CD4-positive, alpha-beta memory T cell (primary cell): ENCODE measurements around the gene SDCBP2. TPM values are rescaled to one million over a fixed set of nuclear protein-coding genes. Genes with fewer than 3 reads are reported as not detected.

Experiments used
- CTCF ChIA-PET: fragments of 350-600 bp; sonication (Branson Sonifier 250); formaldehyde crosslinking; loops from one replicate; lab custom pipeline; 2021; ENCODE audit warnings: inconsistent platforms; ENCODE audit not compliant: partially characterized antibody; lab: Charles Lee
- POLR2A ChIA-PET: fragments of 350-600 bp; sonication (Branson Sonifier 250); formaldehyde crosslinking; loops from one replicate; lab custom pipeline; 2021; ENCODE audit not compliant: partially characterized antibody; lab: Charles Lee
- DNase-seq, 5 donors: peaks; one replicate each; pipeline versions ENCODE4 v3.0.0 to v3.0.0-alpha.2; 2020 to 2022; ENCODE audit warnings: mixed read lengths in 1 of 5
- H3K27ac ChIP-seq: one replicate; pipeline ENCODE4 v1.7.0; 2013; ENCODE audit warnings: low read depth, low read length
- H3K27me3 ChIP-seq: 2 replicates; pipeline ENCODE4 v1.7.0; 2013; ENCODE audit warnings: mild to moderate bottlenecking, low read length, moderate library complexity; ENCODE audit not compliant: insufficient read depth
- H3K36me3 ChIP-seq: 2 replicates; pipeline ENCODE4 v1.7.0; 2013; ENCODE audit warnings: mild to moderate bottlenecking, low read length, moderate library complexity; ENCODE audit not compliant: insufficient read depth
- H3K4me1 ChIP-seq: 2 replicates; pipeline ENCODE4 v1.7.0; 2013; ENCODE audit warnings: mild to moderate bottlenecking, low read length, moderate library complexity; ENCODE audit not compliant: insufficient read depth
- H3K4me3 ChIP-seq, 2 donors: one replicate each; pipeline ENCODE4 v1.7.0; 2013; ENCODE audit warnings: low read length in 2 of 2, mild to moderate bottlenecking in 1 of 2
- H3K9me3 ChIP-seq, 2 donors: one replicate each; pipeline ENCODE4 v1.7.0; 2013; ENCODE audit warnings: low read length in 2 of 2, control low read depth in 1 of 2; ENCODE audit not compliant: control insufficient read depth in 1 of 2
- H3K27ac Mint-ChIP-seq, 7 donors: one replicate each; pipeline ENCODE4 v1.8.0; 2020 to 2021; ENCODE audit warnings: mixed read lengths in 7 of 7, mild to moderate bottlenecking in 6 of 7, inconsistent platforms in 3 of 7, moderate library complexity in 3 of 7
- H3K27me3 Mint-ChIP-seq, 2 donors: one replicate each; pipeline ENCODE4 v1.8.0; 2020 to 2021; ENCODE audit warnings: mixed read lengths in 2 of 2
- H3K36me3 Mint-ChIP-seq, 2 donors: one replicate each; pipeline ENCODE4 v1.8.0; 2020 to 2021; ENCODE audit warnings: mixed read lengths in 2 of 2, inconsistent platforms in 1 of 2, mild to moderate bottlenecking in 1 of 2
- H3K4me1 Mint-ChIP-seq, 4 donors: one replicate each; pipeline ENCODE4 v1.8.0; 2020 to 2021; ENCODE audit warnings: mixed read lengths in 4 of 4, mild to moderate bottlenecking in 1 of 4
- H3K4me3 Mint-ChIP-seq, 8 donors: one replicate each; pipeline ENCODE4 v1.8.0; 2020 to 2021; ENCODE audit warnings: mixed read lengths in 8 of 8, mild to moderate bottlenecking in 7 of 8, moderate library complexity in 6 of 8, inconsistent platforms in 3 of 8
- H3K9me3 Mint-ChIP-seq, 8 donors: one replicate each; pipeline ENCODE4 v1.8.0; 2020 to 2021; ENCODE audit warnings: mixed read lengths in 8 of 8, mild to moderate bottlenecking in 5 of 8, inconsistent platforms in 3 of 8, moderate library complexity in 1 of 8
- intact Hi-C: fragments of 100-400 bp; cut with micrococcal nuclease; formaldehyde crosslinking; loops from one replicate; pipeline ENCODE4 v1.15.1; 2023
- polyA plus RNA-seq, 2 donors: library from polyadenylated mRNA; unstranded; fragments of 300-500 nt; fragmentation: Illumina TruSeq; gene quantifications; one replicate each; pipeline ENCODE4 v1.2.3, GENCODE V29; 2021
- total RNA-seq, 2 experiments: library from RNA; stranded (reverse); gene quantifications; one replicate each; pipeline ENCODE4 v1.2.3, GENCODE V29; 2021

Gene SDCBP2
- total RNA-seq (under 1 TPM; 0.61 to 0.94 TPM), polyA plus RNA-seq (1 to 10 TPM; 1.5 to 2.2 TPM)

- Histone ChIP-seq H3K27ac (peak within 1 kb of the TSS; percentile 8), H3K27me3 (no peaks in the 10 kb centered on the region), H3K36me3 (no peaks in the 10 kb centered on the region), H3K4me3 (no peak within 1 kb of the TSS), H3K9me3 (no peaks in the 10 kb centered on the region), H3K4me1 (peaks cover 46% of the 10 kb centered on the region)
- H3K27me3 Mint-ChIP-seq = no peaks in the 10 kb centered on the region
- CTCF ChIA-PET = interaction anchor here (1.2 kb wide), 2 partner anchors 110 to 448 kb away, joined by 3 to 4 read pairs; no protein-coding TSS in a partner anchor
- POLR2A ChIA-PET = no interaction called here
- H3K4me3 Mint-ChIP-seq = peak within 1 kb of the TSS in 3 of 8 donors; percentile 11 to 36 (median 35)
- H3K27ac Mint-ChIP-seq = peak within 1 kb of the TSS in 6 of 7 donors; percentile 89 to 97 (median 96)
- intact Hi-C loops = no loop called here
- DNase-seq = no peak
- H3K36me3 Mint-ChIP-seq = peaks cover 8 to 26% of the 10 kb centered on the region in 2 donors
- no peaks in the 10 kb centered on the region for H3K9me3 Mint-ChIP-seq
- peaks cover 31 to 38% (median 32%) of the 10 kb centered on the region in 4 donors for H3K4me1 Mint-ChIP-seq
These were observed at the start of gene SDCBP2 for GRCh38 chr20:1328680-1329330. TSS of gene SDCBP2 (minus strand) at chr20:1329139. CDS start at chr20:1320416, 8,723 bp downstream.

DNA sequence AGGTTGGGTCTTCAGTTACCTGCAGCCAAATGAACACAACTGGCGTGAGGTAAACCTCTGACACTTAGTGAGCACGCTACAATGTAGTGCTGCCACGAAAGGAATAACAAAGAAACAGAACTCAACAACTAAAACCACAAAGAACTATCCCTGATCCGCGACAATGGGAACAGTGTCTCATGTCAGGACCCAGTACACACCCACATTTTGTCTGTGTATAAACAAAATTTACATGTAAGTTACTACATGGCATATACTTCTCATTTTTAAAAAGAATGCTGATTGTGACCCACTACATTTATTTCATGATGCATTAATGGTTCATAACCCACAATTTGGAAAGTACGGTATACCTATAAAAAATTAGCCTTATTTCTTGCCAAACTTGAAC lies 49.8 kb upstream of the SDCBP2 start:
- H3K4me3 ChIP-seq = no peak overlapping the region
- peaks cover 78% of the 10 kb centered on the region for H3K4me1 ChIP-seq
- H3K4me3 Mint-ChIP-seq = no peak overlapping the region
- no peaks in the 10 kb centered on the region for H3K9me3 ChIP-seq
- peaks cover 14 to 48% of the 10 kb centered on the region in 2 donors for H3K36me3 Mint-ChIP-seq
- peaks cover 19% of the 10 kb centered on the region for H3K36me3 ChIP-seq
- no peaks in the 10 kb centered on the region for H3K27me3 Mint-ChIP-seq
- POLR2A ChIA-PET = no interaction called here
- H3K4me1 Mint-ChIP-seq = peaks cover 65 to 93% (median 80%) of the 10 kb centered on the region in 4 donors
- no peak overlapping the region for H3K27ac ChIP-seq
- CTCF ChIA-PET = no interaction called here
- H3K27ac Mint-ChIP-seq = peak overlapping the region; percentile 1 to 75 (median 33)
- intact Hi-C loops = no loop called here
- H3K9me3 Mint-ChIP-seq = no peaks in the 10 kb centered on the region
- DNase-seq = no peak
- H3K27me3 ChIP-seq = no peaks in the 10 kb centered on the region

GRCh38 chr20:1377984-1378734 lies 49.2 kb upstream of the SDCBP2 start:
- H3K4me1 ChIP-seq = peaks cover 75% of the 10 kb centered on the region
- Mint-ChIP-seq H3K4me1 (peaks cover 62 to 91% (median 81%) of the 10 kb centered on the region in 4 donors), H3K36me3 (peaks cover 19 to 52% of the 10 kb centered on the region in 2 donors), H3K27ac (peak overlapping the region in 6 of 7 donors; percentile 27 to 80 (median 54)), H3K27me3 (no peaks in the 10 kb centered on the region), H3K4me3 (peak overlapping the region in 4 of 8 donors; percentile 48 to 62 (median 52)), H3K9me3 (peaks cover 0 to 1% (median 0%) of the 10 kb centered on the region in 8 donors)
- no peak overlapping the region for H3K27ac ChIP-seq
- H3K4me3 ChIP-seq = no peak overlapping the region
- H3K36me3 ChIP-seq = peaks cover 25% of the 10 kb centered on the region
- CTCF ChIA-PET = interaction anchor here (1.4 to 1.6 kb wide), 2 partner anchors 59 to 60 kb away, joined by 3 read pairs; no protein-coding TSS in a partner anchor
- POLR2A ChIA-PET = interaction anchor here (1.2 kb wide), 1 partner anchor 53 kb away, joined by 3 read pairs; no protein-coding TSS in a partner anchor
- no peaks in the 10 kb centered on the region for H3K9me3 ChIP-seq
- no peak for DNase-seq
- no peaks in the 10 kb centered on the region for H3K27me3 ChIP-seq
- intact Hi-C loops = no loop called here

- H3K4me3 Mint-ChIP-seq = peak overlapping the region in 3 of 8 donors; percentile 4 to 41 (median 31)
These were observed 48.5 kb upstream of the SDCBP2 start for GRCh38 chr20:1377341-1377871.

DNA sequence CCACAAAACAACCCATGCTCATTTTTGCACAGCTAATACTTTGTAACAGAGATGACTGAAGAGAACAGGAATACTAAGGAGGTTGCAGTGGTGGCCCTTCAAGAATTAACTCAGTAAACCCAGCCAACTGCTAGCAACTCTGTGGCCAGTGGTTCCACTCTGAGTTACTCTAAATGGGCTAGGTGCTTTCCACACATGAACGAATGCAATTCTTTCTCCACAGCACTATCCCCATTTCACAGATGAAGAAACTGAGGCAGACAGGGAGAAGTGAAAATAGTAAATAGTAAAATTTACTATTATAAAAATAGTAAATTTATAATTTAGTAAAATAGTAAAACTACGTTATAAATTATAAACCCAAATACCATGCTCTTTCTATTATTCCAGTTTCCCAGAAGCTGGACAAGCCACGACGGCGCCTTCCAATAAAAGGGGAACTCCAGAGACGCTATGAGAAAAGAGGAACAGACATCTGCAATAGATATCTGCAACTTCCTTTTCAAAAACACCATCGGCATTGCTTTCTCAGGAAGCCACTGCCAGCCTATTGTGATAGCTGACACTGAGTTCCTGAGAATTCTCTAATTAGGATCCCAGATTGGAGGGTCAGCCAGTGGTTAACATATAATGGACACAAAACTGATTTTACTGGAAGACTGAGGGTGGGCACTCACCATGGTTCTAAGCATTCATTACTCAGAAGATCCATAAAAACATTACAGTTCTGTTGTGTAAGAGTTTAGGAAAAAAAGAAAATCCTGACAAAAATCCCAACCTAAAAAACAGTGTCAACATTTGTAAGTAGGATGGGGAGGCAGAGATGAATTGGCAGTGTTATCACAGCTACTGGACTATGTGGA lies 47.7 kb upstream of the SDCBP2 start:
- Mint-ChIP-seq H3K9me3 (peaks cover 0 to 2% (median 0%) of the 10 kb centered on the region in 8 donors), H3K27me3 (no peaks in the 10 kb centered on the region), H3K4me3 (peak overlapping the region in 4 of 8 donors; percentile 4 to 41 (median 22)), H3K4me1 (peaks cover 52 to 81% (median 75%) of the 10 kb centered on the region in 4 donors), H3K27ac (peak overlapping the region; percentile 42 to 79 (median 59)), H3K36me3 (peaks cover 20 to 62% of the 10 kb centered on the region in 2 donors)
- Histone ChIP-seq H3K4me3 (no peak overlapping the region), H3K9me3 (no peaks in the 10 kb centered on the region), H3K27ac (no peak overlapping the region), H3K4me1 (peaks cover 60% of the 10 kb centered on the region), H3K36me3 (peaks cover 28% of the 10 kb centered on the region), H3K27me3 (no peaks in the 10 kb centered on the region)
- ChIA-PET CTCF (interaction anchor here (1.4 to 1.6 kb wide), 2 partner anchors 61 to 62 kb away, joined by 3 read pairs; no protein-coding TSS in a partner anchor), POLR2A (interaction anchor here (1.2 to 1.8 kb wide), 3 partner anchors 15 to 51 kb away, joined by 3 to 5 read pairs (median 4); partner anchors contain the start of gene FKBP1A)
- intact Hi-C loops = no loop called here
- no peak for DNase-seq

More at GRCh38 chr20:1377341-1377871, 48.5 kb upstream of the SDCBP2 start:
- peaks cover 24% of the 10 kb centered on the region for H3K36me3 ChIP-seq
- no peak overlapping the region for H3K27ac ChIP-seq
- H3K4me1 Mint-ChIP-seq = peaks cover 57 to 88% (median 78%) of the 10 kb centered on the region in 4 donors
- H3K27me3 Mint-ChIP-seq = no peaks in the 10 kb centered on the region
- ChIA-PET CTCF (interaction anchor here (1.4 to 1.6 kb wide), 2 partner anchors 60 to 61 kb away, joined by 3 read pairs; no protein-coding TSS in a partner anchor), POLR2A (interaction anchor here (1.2 to 1.8 kb wide), 3 partner anchors 14 to 52 kb away, joined by 3 to 5 read pairs (median 4); partner anchors contain the start of gene FKBP1A)
- H3K9me3 ChIP-seq = no peaks in the 10 kb centered on the region
- H3K27ac Mint-ChIP-seq = peak overlapping the region; percentile 27 to 80 (median 69)
- peaks cover 0 to 2% (median 0%) of the 10 kb centered on the region in 8 donors for H3K9me3 Mint-ChIP-seq
- intact Hi-C loops = no loop called here
- peaks cover 67% of the 10 kb centered on the region for H3K4me1 ChIP-seq
- no peak overlapping the region for H3K4me3 ChIP-seq
- peaks cover 19 to 55% of the 10 kb centered on the region in 2 donors for H3K36me3 Mint-ChIP-seq
- no peaks in the 10 kb centered on the region for H3K27me3 ChIP-seq
- no peak for DNase-seq

DNA sequence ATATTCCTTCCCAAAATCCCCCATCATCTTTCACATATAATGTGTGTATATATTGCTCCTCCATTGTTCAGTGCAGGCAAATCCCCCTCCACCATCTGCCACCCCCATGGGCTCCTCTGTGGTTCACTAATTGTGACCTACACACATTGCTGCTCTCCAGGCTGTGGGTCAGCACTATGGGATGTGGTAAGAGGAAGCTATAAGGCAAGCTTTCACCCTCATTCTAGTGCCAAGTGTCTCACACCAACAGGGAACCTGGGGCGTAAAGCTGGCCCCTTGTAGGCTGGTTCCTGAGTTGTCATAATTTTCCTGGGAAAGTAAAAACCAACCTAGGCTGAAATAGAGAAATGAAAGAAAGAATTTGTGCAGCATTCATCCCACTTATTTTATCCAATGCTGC lies 47.1 kb upstream of the SDCBP2 start:
- H3K9me3 Mint-ChIP-seq = peaks cover 0 to 2% (median 0%) of the 10 kb centered on the region in 8 donors
- H3K4me3 Mint-ChIP-seq = no peak overlapping the region
- POLR2A ChIA-PET = interaction anchor here (1.8 kb wide), 1 partner anchor 16 kb away, joined by 5 read pairs; no protein-coding TSS in a partner anchor
- CTCF ChIA-PET = no interaction called here
- Histone ChIP-seq H3K4me1 (peaks cover 54% of the 10 kb centered on the region), H3K9me3 (no peaks in the 10 kb centered on the region), H3K36me3 (peaks cover 31% of the 10 kb centered on the region), H3K27ac (no peak overlapping the region), H3K4me3 (no peak overlapping the region), H3K27me3 (no peaks in the 10 kb centered on the region)
- no peaks in the 10 kb centered on the region for H3K27me3 Mint-ChIP-seq
- H3K36me3 Mint-ChIP-seq = peaks cover 24 to 65% of the 10 kb centered on the region in 2 donors
- intact Hi-C loops = no loop called here
- DNase-seq = no peak
- H3K4me1 Mint-ChIP-seq = peaks cover 47 to 78% (median 72%) of the 10 kb centered on the region in 4 donors
- peak overlapping the region in 6 of 7 donors; percentile 19 to 75 (median 60) for H3K27ac Mint-ChIP-seq
